Smooth muscle cell (in vitro differentiated cells): ENCODE results near the gene EFNA3. TPM values are rescaled to one million over a fixed set of nuclear protein-coding genes. Genes with fewer than 3 reads are reported as not detected.
A peak's percentile ranks its signal among the peaks of the same experiment; 100 is the strongest.

Experiments used
- DNase-seq: peaks from one replicate; lab custom pipeline; 2025; ENCODE audit not compliant: unreplicated experiment; lab: John Stamatoyannopoulos, UW
- H2AFZ ChIP-seq: fragments of 200-600 bp; sonication (generic); 2 replicates; pipeline ENCODE4 v1.6.0; 2016; ENCODE audit warnings: antibody characterized with exemption, low read depth, mild to moderate bottlenecking
- H3F3A ChIP-seq: fragments of 200-600 bp; sonication (generic); 2 replicates; pipeline ENCODE4 v1.6.0; 2017; ENCODE audit warnings: antibody characterized with exemption, low read depth
- H3K27ac ChIP-seq: fragments of 200-600 bp; sonication (generic); 2 replicates; pipeline ENCODE4 v1.5.1; 2016; ENCODE audit warnings: low read depth, mild to moderate bottlenecking
- H3K27me3 ChIP-seq: fragments of 200-600 bp; sonication (generic); 2 replicates; pipeline ENCODE4 v1.6.1; 2016; ENCODE audit warnings: low read depth, mild to moderate bottlenecking
- H3K36me3 ChIP-seq: fragments of 200-600 bp; sonication (generic); 2 replicates; pipeline ENCODE4 v1.5.1; 2016; ENCODE audit warnings: low read depth
- H3K4me1 ChIP-seq: fragments of 200-600 bp; sonication (generic); 2 replicates; pipeline ENCODE4 v1.5.1; 2016; ENCODE audit warnings: low read depth
- H3K4me2 ChIP-seq: fragments of 200-600 bp; sonication (generic); 2 replicates; pipeline ENCODE4 v1.6.0; 2016; ENCODE audit warnings: mild to moderate bottlenecking
- H3K4me3 ChIP-seq: fragments of 200-600 bp; sonication (generic); 2 replicates; pipeline ENCODE4 v1.5.1; 2016; ENCODE audit warnings: mild to moderate bottlenecking
- H3K79me2 ChIP-seq: fragments of 200-600 bp; sonication (generic); 2 replicates; pipeline ENCODE4 v1.6.0; 2016; ENCODE audit warnings: low read depth, mild to moderate bottlenecking
- H3K9ac ChIP-seq: fragments of 200-600 bp; sonication (generic); 2 replicates; pipeline ENCODE4 v1.6.0; 2016; ENCODE audit warnings: low read depth
- H3K9me3 ChIP-seq: fragments of 200-600 bp; sonication (generic); replicated peaks from 2 replicates; pipeline ENCODE4 v1.5.1; 2016; ENCODE audit warnings: low read depth
- H4K20me1 ChIP-seq: fragments of 200-600 bp; sonication (generic); 2 replicates; pipeline ENCODE4 v1.6.0; 2016; ENCODE audit warnings: low read depth
- CTCF ChIP-seq: fragments of 200-600 bp; sonication (generic); IDR thresholded peaks from 2 replicates; pipeline ENCODE4 v1.5.1; 2017; ENCODE audit warnings: borderline replicate concordance, mild to moderate bottlenecking, antibody characterized with exemption; ENCODE audit not compliant: insufficient read depth, poor library complexity, severe bottlenecking
- WGBS: methylation state at CpG from one replicate; pipeline ENCODE4 v1.1.7; 2016; ENCODE audit warnings: low lambda C conversion rate; 5-methylcytosine and 5-hydroxymethylcytosine counted together
- polyA plus RNA-seq: library from polyadenylated mRNA; unstranded; fragments of >200 nt; fragmentation: Nextera tagmentation; extraction: Ambion mirVana; gene quantifications from 2 replicates; pipeline ENCODE4 v1.2.1, GENCODE V29; 2016
- total RNA-seq: library from RNA; depleted of rRNA; stranded (reverse); fragments of >200 nt; gene quantifications from 2 replicates; pipeline ENCODE4 v1.2.3, GENCODE V29; 2014

Gene EFNA3
- total and polyA plus RNA-seq, 2 experiments from 2014 or later = 5.2 to 9.1 TPM

- Histone ChIP-seq H3K9ac (no peak overlapping the region), H3K9me3 (no peaks in the 10 kb centered on the region), H3K4me3 (peak overlapping the region; percentile 77), H3K79me2 (peaks cover 8% of the 10 kb centered on the region), H4K20me1 (no peaks in the 10 kb centered on the region), H3K27me3 (peaks cover 5% of the 10 kb centered on the region), H3K4me1 (peaks cover 40% of the 10 kb centered on the region), H3K27ac (peak overlapping the region; percentile 89), H2AFZ (peak overlapping the region; percentile 50), H3K4me2 (peak overlapping the region; percentile 88), H3K36me3 (no peaks in the 10 kb centered on the region), H3F3A (peaks cover 5% of the 10 kb centered on the region)
- WGBS = under 1% methylated on average over 26 of the region's 32 CpGs
- DNase-seq = no peak
- no peak for TF ChIP-seq CTCF
These were observed 48.0 kb downstream of the EFNA3 start for GRCh38 chr1:155126556-155127104.

- no peaks in the 10 kb centered on the region for H3K9me3 ChIP-seq
- under 1% methylated on average over 29 of the region's 76 CpGs for WGBS
- no peak for TF ChIP-seq CTCF
- H3K4me1 ChIP-seq = peaks cover 40% of the 10 kb centered on the region
- peaks cover 7% of the 10 kb centered on the region for H3F3A ChIP-seq
- H3K79me2 ChIP-seq = peaks cover 8% of the 10 kb centered on the region
- peak within 1 kb of the TSS; percentile 88 for H3K4me2 ChIP-seq
- H3K36me3 ChIP-seq = no peaks in the 10 kb centered on the region
- H3K27me3 ChIP-seq = peaks cover 5% of the 10 kb centered on the region
- H4K20me1 ChIP-seq = no peaks in the 10 kb centered on the region
- peak within 1 kb of the TSS; percentile 75 for H3K9ac ChIP-seq
- peak within 1 kb of the TSS; percentile 50 for H2AFZ ChIP-seq
- H3K27ac ChIP-seq = peak within 1 kb of the TSS; percentile 89
- peak within 1 kb of the TSS; percentile 77 for H3K4me3 ChIP-seq
- DNase-seq = peak; percentile 24
These were observed 48.7 kb downstream of the EFNA3 start, which contains the start of gene EFNA1 for GRCh38 chr1:155127105-155127966. Gene EFNA1, plus strand, starts transcription at chr1:155127876. Its CDS starts 102 bp downstream, at chr1:155127978.

GRCh38 chr1:155127967-155128754 lies 49.5 kb downstream of the EFNA3 start:
- peaks cover 5% of the 10 kb centered on the region for H3K27me3 ChIP-seq
- no peaks in the 10 kb centered on the region for H3K36me3 ChIP-seq
- H3K9ac ChIP-seq = peak overlapping the region; percentile 75
- WGBS = 7% methylated on average over 17 of the region's 17 CpGs
- no peaks in the 10 kb centered on the region for H3K9me3 ChIP-seq
- peak overlapping the region; percentile 89 for H3K27ac ChIP-seq
- DNase-seq = no peak
- H2AFZ ChIP-seq = peak overlapping the region; percentile 50
- peaks cover 40% of the 10 kb centered on the region for H3K4me1 ChIP-seq
- peaks cover 7% of the 10 kb centered on the region for H3F3A ChIP-seq
- H3K79me2 ChIP-seq = peaks cover 8% of the 10 kb centered on the region
- no peak for TF ChIP-seq CTCF
- no peaks in the 10 kb centered on the region for H4K20me1 ChIP-seq
- H3K4me3 ChIP-seq = peak overlapping the region; percentile 77
- peak overlapping the region; percentile 88 for H3K4me2 ChIP-seq
